HTR-8/SVneo (cell line): ENCODE measurements around the gene UNC5B.
"Not testable (repeated sequence)": the region's sequence is repeated elsewhere in the genome, so short reads cannot be mapped to it uniquely, and the experiment has no call there.

Source experiments
- DNase-seq: peaks from one replicate; pipeline ENCODE4 v3.0.0; 2011; ENCODE audit warnings: low spot score, mixed read lengths; ENCODE audit not compliant: insufficient read length
- FAIRE-seq: peaks from 2 replicates; lab custom pipeline; 2011; peaks lifted over from hg19 to GRCh38; lab: Jason Lieb, UNC

UNC5B gene

GRCh38 chr10:71290806-71291527 is 78.6 kb downstream of the UNC5B start:
- FAIRE-seq (no peak), DNase-seq (no peak)

DNA sequence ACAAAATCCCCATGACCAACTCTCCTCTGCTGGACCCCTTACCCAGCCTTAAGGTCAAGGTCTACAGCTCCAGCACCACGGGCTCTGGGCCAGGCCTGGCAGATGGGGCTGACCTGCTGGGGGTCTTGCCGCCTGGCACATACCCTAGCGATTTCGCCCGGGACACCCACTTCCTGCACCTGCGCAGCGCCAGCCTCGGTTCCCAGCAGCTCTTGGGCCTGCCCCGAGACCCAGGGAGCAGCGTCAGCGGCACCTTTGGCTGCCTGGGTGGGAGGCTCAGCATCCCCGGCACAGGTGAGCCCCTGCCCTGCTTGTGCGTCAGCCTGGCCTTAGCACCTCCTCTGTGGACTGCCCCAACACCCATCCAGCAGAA is 79.1 kb downstream of the UNC5B start:
- DNase-seq: no peak
- FAIRE-seq: no peak

DNA sequence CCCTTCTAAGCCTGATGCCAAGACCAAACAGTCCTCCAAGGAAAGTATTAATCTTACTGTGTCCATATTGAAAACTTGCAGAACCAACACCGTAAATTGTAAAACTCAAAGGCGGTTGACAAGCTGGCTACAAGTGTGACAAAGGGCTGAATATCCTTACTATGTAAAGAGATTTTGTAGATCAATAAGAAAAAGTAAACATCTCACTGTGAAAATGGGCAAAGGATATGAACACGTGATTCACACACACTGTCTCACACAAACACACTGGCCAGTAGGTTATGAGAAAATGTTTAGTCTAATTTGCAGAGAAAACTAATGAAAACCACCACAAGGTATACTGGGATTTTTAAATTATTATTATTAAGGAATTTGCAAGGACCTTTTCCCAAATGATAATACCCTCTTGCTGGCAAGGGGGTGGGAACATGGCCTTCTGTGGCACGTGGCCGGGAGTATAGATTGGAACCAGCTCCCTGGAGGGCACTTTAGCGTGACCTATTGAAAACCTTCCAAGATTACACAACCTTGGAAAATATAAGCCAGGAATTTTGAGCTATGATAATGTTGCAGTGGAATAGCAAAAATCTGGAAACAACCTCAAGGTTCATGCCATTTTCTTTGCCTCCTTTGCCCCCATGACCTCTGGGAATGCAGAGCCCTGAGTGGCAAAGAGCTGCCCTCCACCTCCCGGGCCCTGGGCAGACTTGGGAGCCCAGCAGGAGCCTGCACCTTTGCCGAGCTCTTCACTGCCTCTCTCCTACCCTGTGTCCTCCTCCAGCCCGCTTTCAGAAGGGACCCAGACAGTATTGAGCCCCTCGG is 80.5 kb downstream of the UNC5B start:
- DNase-seq (no peak), FAIRE-seq (no peak)

DNA sequence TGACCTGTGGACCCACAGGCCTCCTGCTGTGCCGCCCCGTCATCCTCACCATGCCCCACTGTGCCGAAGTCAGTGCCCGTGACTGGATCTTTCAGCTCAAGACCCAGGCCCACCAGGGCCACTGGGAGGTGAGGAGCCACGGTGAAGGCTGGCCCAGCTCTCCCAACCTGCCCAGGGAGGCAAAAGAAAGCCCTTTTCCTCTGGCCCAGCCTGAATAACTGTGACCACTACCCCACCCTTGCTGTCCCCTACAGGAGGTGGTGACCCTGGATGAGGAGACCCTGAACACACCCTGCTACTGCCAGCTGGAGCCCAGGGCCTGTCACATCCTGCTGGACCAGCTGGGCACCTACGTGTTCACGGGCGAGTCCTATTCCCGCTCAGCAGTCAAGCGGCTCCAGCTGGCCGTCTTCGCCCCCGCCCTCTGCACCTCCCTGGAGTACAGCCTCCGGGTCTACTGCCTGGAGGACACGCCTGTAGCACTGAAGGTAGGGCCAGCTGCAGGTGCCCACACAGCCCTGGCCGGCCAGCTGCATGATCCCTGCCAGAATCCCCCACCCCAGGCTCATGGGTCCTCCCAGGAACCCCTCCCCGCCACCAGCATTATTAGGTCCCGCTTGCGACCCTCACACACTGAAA is 81.2 kb downstream of the UNC5B start:
- DNase-seq (no peak), FAIRE-seq (no peak)

- no peak for FAIRE-seq
Observed at GRCh38 chr10:71294091-71294561, 81.8 kb downstream of the UNC5B start.

DNA sequence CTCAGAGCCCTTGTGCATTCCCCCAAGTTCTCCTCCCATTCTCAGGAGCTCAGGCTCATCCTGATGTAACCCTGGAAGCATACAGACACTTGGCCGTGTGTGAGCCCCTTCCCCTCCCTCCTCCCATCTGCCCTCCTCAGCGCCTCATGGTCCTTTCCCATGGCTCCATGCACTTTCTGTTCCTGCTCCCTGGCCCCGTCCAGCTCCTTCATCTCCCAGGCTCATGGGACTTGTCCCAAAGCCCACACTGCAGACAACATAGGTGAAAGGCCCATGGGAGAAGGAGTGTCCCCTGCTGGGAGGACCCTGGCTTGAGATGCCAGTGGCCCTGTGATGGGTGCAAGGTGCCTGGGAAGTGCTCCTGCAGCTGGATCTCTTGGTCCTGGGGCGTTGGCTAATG is 82.5 kb downstream of the UNC5B start:
- DNase-seq (no peak), FAIRE-seq (no peak)

More at GRCh38 chr10:71294091-71294561, 81.8 kb downstream of the UNC5B start:
- DNase-seq: no peak

DNA sequence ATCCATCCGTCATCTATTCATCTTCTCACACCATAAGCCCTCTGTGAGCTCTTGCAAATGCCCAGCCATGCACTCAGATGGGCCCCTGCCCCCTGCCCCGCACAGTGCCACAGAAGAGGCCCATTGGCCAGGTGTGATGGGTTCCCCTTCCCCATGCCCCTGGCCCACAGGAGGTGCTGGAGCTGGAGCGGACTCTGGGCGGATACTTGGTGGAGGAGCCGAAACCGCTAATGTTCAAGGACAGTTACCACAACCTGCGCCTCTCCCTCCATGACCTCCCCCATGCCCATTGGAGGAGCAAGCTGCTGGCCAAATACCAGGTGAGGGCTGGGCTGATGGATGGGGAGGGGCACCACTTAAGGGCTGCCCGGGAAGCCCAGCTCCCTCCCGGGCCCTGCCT is 83.3 kb downstream of the UNC5B start:
- DNase-seq (no peak), FAIRE-seq (no peak)

- FAIRE-seq (no peak), DNase-seq (no peak)
Observed at GRCh38 chr10:71296086-71296485, 83.7 kb downstream of the UNC5B start.

- not testable (repeated sequence) for FAIRE-seq, DNase-seq
Observed at GRCh38 chr10:71296811-71297210, 84.4 kb downstream of the UNC5B start.

- DNase-seq: no peak
- no peak for FAIRE-seq
Observed at GRCh38 chr10:71297343-71297742, 85.0 kb downstream of the UNC5B start.

GRCh38 chr10:71299071-71299785 is 86.9 kb downstream of the UNC5B start:
- DNase-seq (no peak), FAIRE-seq (no peak)

GRCh38 chr10:71300555-71301370 is 88.4 kb downstream of the UNC5B start:
- FAIRE-seq: no peak

GRCh38 chr10:71301371-71301916 is 89.1 kb downstream of the UNC5B start:
- no peak for DNase-seq
- FAIRE-seq: no peak

More at GRCh38 chr10:71300555-71301370, 88.4 kb downstream of the UNC5B start:
- no peak for DNase-seq

GRCh38 chr10:71302451-71302850 is 90.1 kb downstream of the UNC5B start:
- DNase-seq (no peak), FAIRE-seq (no peak)

DNA sequence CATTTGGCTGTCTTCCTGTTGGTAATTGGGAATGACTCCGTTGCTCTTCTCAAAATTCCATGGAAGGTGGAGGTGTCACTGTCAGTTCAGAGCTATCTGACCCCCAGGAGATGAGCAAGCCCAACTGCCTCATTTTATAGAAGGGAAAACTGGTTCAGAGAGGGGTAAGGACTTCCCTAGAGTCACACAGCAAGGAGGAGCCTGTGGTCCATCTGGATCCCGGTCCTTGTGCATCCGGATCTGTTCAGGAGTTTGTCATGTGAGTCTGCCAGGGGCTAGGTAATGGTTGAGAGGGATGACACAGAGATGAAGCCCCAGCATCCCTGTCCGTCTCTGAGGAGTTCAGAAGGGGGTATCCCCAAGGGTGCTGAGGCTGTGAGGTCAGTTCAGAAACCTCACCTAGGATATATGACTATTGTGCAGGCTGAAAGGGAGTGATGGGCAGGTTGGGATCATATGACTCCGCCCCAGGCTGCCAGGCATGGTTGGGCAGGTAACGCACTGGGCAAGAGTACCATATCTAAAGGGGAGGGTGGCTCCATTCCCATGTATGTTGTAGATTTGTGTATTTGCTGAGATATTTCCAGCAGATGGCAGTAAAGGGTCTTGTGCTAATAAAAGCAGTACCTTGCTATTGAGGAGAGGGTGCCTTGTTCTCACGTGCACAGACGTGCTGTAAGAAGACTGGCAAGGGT is 90.7 kb downstream of the UNC5B start:
- peak; percentile 64 for FAIRE-seq

DNA sequence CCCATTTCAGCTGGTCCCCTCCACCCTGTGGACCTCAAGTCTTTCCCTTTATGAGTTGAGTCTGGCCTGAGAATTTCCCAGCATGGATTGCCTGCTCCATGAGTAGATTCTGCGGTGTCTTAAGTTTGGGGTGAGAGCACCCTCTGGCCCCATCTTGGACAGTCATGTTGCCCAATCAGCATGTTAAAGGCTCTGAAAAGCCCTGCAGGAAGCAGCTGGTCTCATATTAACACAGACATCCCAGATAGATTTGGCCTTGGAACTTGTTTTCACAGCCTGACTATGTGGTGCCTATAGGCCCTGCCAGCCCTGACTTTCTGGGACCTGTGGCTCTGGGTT is 91.2 kb downstream of the UNC5B start:
- FAIRE-seq: no peak

More for the DNA sequence above, 90.7 kb downstream of the UNC5B start:
- DNase-seq: peak; percentile 74

GRCh38 chr10:71304914-71305313 is 92.5 kb downstream of the UNC5B start:
- DNase-seq: no peak
- FAIRE-seq: no peak

More for the DNA sequence above, 91.2 kb downstream of the UNC5B start:
- DNase-seq: no peak

DNA sequence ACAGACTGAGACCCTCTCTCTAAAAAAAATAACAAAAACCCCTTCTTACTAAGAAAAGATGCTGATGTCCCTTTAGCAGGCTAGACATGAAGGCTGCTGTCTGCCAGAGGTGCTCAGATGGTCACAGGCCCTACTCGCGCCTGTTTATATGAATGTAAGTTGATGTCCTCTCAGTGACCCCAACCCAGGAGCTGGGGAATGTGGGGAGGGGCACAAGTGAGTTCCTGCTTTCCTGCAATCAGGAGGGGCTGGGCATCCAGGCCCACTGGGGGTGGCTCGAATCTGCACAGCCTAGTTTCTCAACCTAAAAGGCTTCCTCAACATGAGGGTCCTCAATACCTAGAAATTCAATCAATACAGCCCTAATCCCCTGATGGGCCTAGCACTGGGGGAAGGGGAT is 94.6 kb downstream of the UNC5B start:
- DNase-seq (no peak), FAIRE-seq (no peak)
